ENCODE results near the gene RPL38.

GRCh38 chr17:74237321-74237720 is 33.8 kb downstream of the RPL38 start:
- TF ChIP-seq, protein P1, sequence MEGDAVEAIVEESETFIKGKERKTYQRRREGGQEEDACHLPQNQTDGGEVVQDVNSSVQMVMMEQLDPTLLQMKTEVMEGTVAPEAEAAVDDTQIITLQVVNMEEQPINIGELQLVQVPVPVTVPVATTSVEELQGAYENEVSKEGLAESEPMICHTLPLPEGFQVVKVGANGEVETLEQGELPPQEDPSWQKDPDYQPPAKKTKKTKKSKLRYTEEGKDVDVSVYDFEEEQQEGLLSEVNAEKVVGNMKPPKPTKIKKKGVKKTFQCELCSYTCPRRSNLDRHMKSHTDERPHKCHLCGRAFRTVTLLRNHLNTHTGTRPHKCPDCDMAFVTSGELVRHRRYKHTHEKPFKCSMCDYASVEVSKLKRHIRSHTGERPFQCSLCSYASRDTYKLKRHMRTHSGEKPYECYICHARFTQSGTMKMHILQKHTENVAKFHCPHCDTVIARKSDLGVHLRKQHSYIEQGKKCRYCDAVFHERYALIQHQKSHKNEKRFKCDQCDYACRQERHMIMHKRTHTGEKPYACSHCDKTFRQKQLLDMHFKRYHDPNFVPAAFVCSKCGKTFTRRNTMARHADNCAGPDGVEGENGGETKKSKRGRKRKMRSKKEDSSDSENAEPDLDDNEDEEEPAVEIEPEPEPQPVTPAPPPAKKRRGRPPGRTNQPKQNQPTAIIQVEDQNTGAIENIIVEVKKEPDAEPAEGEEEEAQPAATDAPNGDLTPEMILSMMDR (conservative IDR thresholded peaks at IDR 0.05; ENCODE audit: low read depth, low read length), result no peak
- TF ChIP-seq EZH2phosphoT487 (IDR thresholded peaks at IDR 0.05; ENCODE audit: borderline replicate concordance, low read length), result no peak
